IMR-90 (cell line): ENCODE data around the gene HOXC6.

Experiments
- BHLHE40 ChIP-seq: fragments of 150-350 bp; IDR thresholded peaks from 2 replicates; pipeline ENCODE4 v1.6.1; 2016; ENCODE audit warnings: mild to moderate bottlenecking, low read depth, low read length
- CEBPB ChIP-seq: IDR thresholded peaks from 2 replicates; pipeline ENCODE4 v1.6.1; 2012; ENCODE audit warnings: low read depth, low read length, improper control_type of control experiment
- CTCF ChIP-seq: conservative IDR thresholded peaks from 2 replicates; pipeline ENCODE4 v1.5.1; 2012; ENCODE audit warnings: mild to moderate bottlenecking, low read depth, low read length, improper control_type of control experiment
- FOS ChIP-seq: fragments of 150-350 bp; IDR thresholded peaks from 2 replicates; pipeline ENCODE4 v1.6.1; 2016; ENCODE audit warnings: low read depth, low read length
- MAZ ChIP-seq: IDR thresholded peaks from 2 replicates; pipeline ENCODE4 v1.6.1; 2012; ENCODE audit warnings: low read depth, mild to moderate bottlenecking, low read length, improper control_type of control experiment, moderate library complexity, borderline replicate concordance
- MXI1 ChIP-seq: IDR thresholded peaks from 2 replicates; pipeline ENCODE4 v1.6.1; 2012; ENCODE audit warnings: low read depth, mild to moderate bottlenecking, low read length, moderate library complexity, borderline replicate concordance
- POLR2A ChIP-seq: IDR thresholded peaks from 2 replicates; pipeline ENCODE4 v1.6.1; 2012; ENCODE audit warnings: mild to moderate bottlenecking, low read depth, low read length
- RAD21 ChIP-seq: IDR thresholded peaks from 2 replicates; pipeline ENCODE4 v1.6.1; 2012; ENCODE audit warnings: low read length, improper control_type of control experiment
- RCOR1 ChIP-seq: IDR thresholded peaks from 2 replicates; pipeline ENCODE4 v1.6.1; 2012; ENCODE audit warnings: mild to moderate bottlenecking, low read length, improper control_type of control experiment; ENCODE audit not compliant: insufficient replicate concordance
- SMC3 ChIP-seq: fragments of 150-350 bp; IDR thresholded peaks from 2 replicates; pipeline ENCODE4 v1.6.1; 2016; ENCODE audit warnings: low read depth, mild to moderate bottlenecking, antibody characterized with exemption, low read length, moderate library complexity
- TF ChIP-seq, protein P1 (sequence below): fragments of 150-350 bp; IDR thresholded peaks from 2 replicates; pipeline ENCODE4 v1.6.1; 2017; ENCODE audit warnings: mild to moderate bottlenecking, antibody characterized with exemption, low read length, low read depth
- TF ChIP-seq, protein P2 (sequence below): fragments of 150-350 bp; IDR thresholded peaks from 2 replicates; pipeline ENCODE4 v1.6.1; 2016; ENCODE audit warnings: low read depth, mild to moderate bottlenecking, low read length, moderate library complexity, borderline replicate concordance

- TF ChIP-seq CTCF (no peak), POLR2A (no peak), RAD21 (no peak), FOS (no peak), MXI1 (no peak), RCOR1 (no peak), SMC3 (no peak), CEBPB (no peak), BHLHE40 (no peak), MAZ (no peak)
- TF ChIP-seq, protein P1, sequence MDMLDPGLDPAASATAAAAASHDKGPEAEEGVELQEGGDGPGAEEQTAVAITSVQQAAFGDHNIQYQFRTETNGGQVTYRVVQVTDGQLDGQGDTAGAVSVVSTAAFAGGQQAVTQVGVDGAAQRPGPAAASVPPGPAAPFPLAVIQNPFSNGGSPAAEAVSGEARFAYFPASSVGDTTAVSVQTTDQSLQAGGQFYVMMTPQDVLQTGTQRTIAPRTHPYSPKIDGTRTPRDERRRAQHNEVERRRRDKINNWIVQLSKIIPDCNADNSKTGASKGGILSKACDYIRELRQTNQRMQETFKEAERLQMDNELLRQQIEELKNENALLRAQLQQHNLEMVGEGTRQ: no peak
- TF ChIP-seq, protein P2, sequence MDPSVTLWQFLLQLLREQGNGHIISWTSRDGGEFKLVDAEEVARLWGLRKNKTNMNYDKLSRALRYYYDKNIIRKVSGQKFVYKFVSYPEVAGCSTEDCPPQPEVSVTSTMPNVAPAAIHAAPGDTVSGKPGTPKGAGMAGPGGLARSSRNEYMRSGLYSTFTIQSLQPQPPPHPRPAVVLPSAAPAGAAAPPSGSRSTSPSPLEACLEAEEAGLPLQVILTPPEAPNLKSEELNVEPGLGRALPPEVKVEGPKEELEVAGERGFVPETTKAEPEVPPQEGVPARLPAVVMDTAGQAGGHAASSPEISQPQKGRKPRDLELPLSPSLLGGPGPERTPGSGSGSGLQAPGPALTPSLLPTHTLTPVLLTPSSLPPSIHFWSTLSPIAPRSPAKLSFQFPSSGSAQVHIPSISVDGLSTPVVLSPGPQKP: no peak
These were observed 26.7 kb upstream of the HOXC6 start for GRCh38 chr12:54001283-54002187.
